ENCODE data around the gene CORO2A. TPM values are rescaled to one million over a fixed set of nuclear protein-coding genes. Genes with fewer than 3 reads are reported as not detected.

The CORO2A gene
- total RNA-seq, 4 donors from 2014 or later = 0.77 to 4.8 (median 0.86) TPM

DNA sequence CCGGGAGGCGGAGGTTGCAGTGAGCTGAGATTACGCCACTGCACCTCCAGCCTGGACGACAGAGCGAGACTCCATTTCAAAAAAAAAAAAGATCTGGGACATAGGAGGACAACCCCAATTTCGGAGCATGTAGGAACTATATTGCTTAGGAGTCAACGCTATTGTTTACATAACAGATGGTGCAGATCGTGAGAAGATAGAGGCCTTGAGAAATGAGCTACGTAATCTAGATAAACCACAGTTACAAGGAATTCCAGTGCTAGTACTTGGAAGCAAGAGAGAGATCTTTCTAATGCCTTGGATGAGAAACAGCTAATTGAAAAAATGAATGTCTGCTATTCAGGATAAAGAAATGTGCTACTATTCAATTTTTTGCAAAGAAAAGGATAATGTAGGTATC lies 42.7 kb upstream of the CORO2A start:
- Histone ChIP-seq H3K36me3 (peaks cover 0 to 34% of the 10 kb centered on the region in 2 donors), H3K4me3 (no peak overlapping the region), H3K27me3 (no peaks in the 10 kb centered on the region), H3K9me3 (no peaks in the 10 kb centered on the region), H3K4me1 (no peaks in the 10 kb centered on the region), H3K27ac (no peak overlapping the region)
- no peak for ATAC-seq
- WGBS, 2 donors (ENCODE audit: low coverage in 1 of 2) = 57 to 87% methylated on average over 4 to 9 of the region's 9 CpGs
- TF ChIP-seq EP300 (IDR thresholded peaks at IDR 0.05) (no peak), POLR2A (IDR thresholded peaks at IDR 0.05) (no peak), POLR2AphosphoS5 (IDR thresholded peaks at IDR 0.05) (no peak)
- TF ChIP-seq, protein P1, sequence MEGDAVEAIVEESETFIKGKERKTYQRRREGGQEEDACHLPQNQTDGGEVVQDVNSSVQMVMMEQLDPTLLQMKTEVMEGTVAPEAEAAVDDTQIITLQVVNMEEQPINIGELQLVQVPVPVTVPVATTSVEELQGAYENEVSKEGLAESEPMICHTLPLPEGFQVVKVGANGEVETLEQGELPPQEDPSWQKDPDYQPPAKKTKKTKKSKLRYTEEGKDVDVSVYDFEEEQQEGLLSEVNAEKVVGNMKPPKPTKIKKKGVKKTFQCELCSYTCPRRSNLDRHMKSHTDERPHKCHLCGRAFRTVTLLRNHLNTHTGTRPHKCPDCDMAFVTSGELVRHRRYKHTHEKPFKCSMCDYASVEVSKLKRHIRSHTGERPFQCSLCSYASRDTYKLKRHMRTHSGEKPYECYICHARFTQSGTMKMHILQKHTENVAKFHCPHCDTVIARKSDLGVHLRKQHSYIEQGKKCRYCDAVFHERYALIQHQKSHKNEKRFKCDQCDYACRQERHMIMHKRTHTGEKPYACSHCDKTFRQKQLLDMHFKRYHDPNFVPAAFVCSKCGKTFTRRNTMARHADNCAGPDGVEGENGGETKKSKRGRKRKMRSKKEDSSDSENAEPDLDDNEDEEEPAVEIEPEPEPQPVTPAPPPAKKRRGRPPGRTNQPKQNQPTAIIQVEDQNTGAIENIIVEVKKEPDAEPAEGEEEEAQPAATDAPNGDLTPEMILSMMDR (IDR thresholded peaks at IDR 0.05) = no peak

DNA sequence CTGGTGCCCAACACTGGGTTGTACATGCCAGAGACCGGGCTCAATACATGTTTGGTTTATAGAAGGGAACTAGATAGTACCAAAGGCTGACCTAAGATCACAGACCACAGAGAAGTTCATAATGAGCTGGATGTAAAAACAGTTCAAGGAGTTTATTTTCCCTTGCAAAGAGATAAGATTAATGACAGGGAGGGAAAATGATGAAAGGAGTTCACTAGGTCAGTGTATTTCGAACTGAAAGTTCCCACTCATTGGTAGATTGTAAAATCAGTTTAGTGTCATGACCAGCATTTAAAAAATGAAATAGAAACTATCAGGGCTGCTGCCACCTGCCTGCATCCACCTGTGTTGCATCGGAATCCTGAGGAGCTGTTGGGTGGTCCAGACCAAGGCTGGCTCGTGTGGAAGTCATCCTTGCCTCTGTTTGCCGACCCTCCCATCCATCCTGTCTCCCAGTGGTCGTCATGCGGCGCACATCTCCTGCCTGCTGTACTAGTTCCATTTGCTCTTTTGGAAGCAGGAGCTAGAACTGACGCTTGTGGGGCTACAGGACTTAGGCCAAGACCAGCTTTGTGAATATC lies 41.9 kb upstream of the CORO2A start:
- 40 to 58% methylated on average over 3 of the region's 9 CpGs for WGBS, 2 donors (ENCODE audit: low coverage in 1 of 2)
- Histone ChIP-seq H3K27ac (no peak overlapping the region), H3K9me3 (no peaks in the 10 kb centered on the region), H3K36me3 (peaks cover 0 to 42% of the 10 kb centered on the region in 2 donors), H3K4me3 (no peak overlapping the region), H3K4me1 (no peaks in the 10 kb centered on the region), H3K27me3 (no peaks in the 10 kb centered on the region)
- TF ChIP-seq EP300 (IDR thresholded peaks at IDR 0.05) = no peak
- TF ChIP-seq POLR2AphosphoS5 (IDR thresholded peaks at IDR 0.05) = no peak
- TF ChIP-seq, protein P1 (IDR thresholded peaks at IDR 0.05) = no peak
- no peak for TF ChIP-seq POLR2A (IDR thresholded peaks at IDR 0.05)
- no peak for ATAC-seq

DNA sequence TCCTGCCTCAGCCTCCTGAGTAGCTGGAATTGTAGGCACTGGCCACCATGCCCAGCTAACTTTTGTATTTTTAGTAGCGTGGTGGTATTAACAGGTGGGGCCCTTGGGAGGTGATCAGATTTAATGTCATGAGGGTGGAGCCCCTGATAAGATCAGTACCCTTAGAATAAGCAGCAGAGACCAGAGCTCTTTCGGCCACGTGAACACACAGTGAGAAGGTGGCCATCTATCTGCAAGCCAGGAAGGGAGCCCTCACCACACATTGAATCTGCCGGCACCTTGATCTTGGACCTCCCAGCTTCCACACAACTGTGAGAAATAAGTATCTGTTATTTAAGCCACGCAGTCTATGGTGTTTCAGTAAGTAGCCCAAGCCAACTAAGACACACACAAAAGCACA lies 40.5 kb upstream of the CORO2A start:
- no peak overlapping the region for H3K27ac ChIP-seq
- TF ChIP-seq EP300 (IDR thresholded peaks at IDR 0.05) (no peak), POLR2A (IDR thresholded peaks at IDR 0.05) (no peak), POLR2AphosphoS5 (IDR thresholded peaks at IDR 0.05) (no peak)
- TF ChIP-seq, protein P1 (IDR thresholded peaks at IDR 0.05) = no peak
- H3K4me1 ChIP-seq = no peaks in the 10 kb centered on the region
- no peaks in the 10 kb centered on the region for H3K9me3 ChIP-seq
- H3K36me3 ChIP-seq = peaks cover 0 to 56% of the 10 kb centered on the region in 2 donors
- 100% methylated on average over 2 to 3 of the region's 5 CpGs for WGBS, 2 donors (ENCODE audit: low coverage in 1 of 2)
- H3K4me3 ChIP-seq = no peak overlapping the region
- no peak for ATAC-seq
- no peaks in the 10 kb centered on the region for H3K27me3 ChIP-seq

DNA sequence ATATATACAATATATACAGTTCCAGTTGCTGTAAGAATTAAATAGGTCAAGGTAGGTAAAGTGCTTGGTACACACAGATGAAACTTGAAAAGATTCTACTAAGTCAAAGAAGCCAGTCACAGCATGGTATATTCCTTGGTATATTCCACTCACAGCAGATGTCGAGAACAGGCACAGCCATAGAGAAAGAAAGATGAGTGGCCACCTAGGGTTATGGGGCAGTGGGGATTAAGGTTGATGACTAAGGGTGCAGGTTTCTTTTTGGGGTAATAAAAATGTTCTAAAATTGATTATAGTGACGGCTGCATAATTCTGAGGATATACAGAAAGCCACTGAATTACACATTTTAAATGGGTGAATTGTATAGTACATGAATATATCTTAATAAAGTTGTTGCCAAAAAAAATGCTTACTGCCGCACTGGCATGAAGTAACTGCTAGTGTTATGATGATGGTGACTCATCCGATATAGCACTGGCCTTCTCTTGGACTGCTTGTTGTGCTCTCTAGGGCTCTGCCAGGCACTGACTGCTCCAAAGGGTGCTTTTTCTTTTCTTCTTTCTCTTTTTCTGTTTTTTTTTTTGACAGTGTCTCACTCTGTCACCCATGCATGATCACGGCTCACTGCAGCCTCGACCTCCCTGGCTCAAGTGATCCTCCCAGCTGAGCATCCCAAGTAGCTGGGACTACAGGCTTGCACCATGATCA lies 39.5 kb upstream of the CORO2A start:
- WGBS, 2 donors (ENCODE audit: low coverage in 1 of 2) = 66 to 72% methylated on average over 4 to 6 of the region's 6 CpGs
- Histone ChIP-seq H3K4me3 (no peak overlapping the region), H3K27ac (no peak overlapping the region), H3K27me3 (no peaks in the 10 kb centered on the region), H3K36me3 (peaks cover 0 to 66% of the 10 kb centered on the region in 2 donors), H3K9me3 (no peaks in the 10 kb centered on the region), H3K4me1 (no peaks in the 10 kb centered on the region)
- no peak for TF ChIP-seq POLR2AphosphoS5 (IDR thresholded peaks at IDR 0.05)
- TF ChIP-seq EP300 (IDR thresholded peaks at IDR 0.05) = no peak
- ATAC-seq = no peak

DNA sequence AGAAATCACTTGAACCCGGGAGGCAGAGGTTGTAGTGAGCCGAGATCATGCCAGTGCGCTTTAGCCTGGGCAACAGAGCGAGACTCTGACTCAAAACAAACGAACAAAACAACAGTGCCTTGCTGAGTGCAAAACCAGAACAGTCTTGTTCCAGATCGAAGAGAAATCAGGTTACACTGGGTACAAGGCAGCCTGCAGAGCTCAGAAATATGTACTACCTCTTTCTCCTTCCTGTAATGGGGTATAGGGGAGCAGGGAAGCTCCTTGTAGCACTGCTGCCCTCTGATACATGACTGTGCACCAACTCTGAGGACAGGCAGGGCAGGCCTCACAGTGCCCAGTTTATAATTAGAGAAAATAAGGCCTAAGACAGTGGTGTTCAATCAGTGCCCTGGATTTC lies 38.4 kb upstream of the CORO2A start:
- 90 to 100% methylated on average over 1 to 2 of the region's 6 CpGs for WGBS, 2 donors (ENCODE audit: low coverage in 1 of 2)
- Histone ChIP-seq H3K4me1 (no peaks in the 10 kb centered on the region), H3K9me3 (no peaks in the 10 kb centered on the region), H3K27ac (no peak overlapping the region), H3K4me3 (no peak overlapping the region), H3K27me3 (no peaks in the 10 kb centered on the region), H3K36me3 (peaks cover 0 to 76% of the 10 kb centered on the region in 2 donors)
- no peak for TF ChIP-seq POLR2A (IDR thresholded peaks at IDR 0.05)
- no peak for TF ChIP-seq POLR2AphosphoS5 (IDR thresholded peaks at IDR 0.05)
- no peak for ATAC-seq

DNA sequence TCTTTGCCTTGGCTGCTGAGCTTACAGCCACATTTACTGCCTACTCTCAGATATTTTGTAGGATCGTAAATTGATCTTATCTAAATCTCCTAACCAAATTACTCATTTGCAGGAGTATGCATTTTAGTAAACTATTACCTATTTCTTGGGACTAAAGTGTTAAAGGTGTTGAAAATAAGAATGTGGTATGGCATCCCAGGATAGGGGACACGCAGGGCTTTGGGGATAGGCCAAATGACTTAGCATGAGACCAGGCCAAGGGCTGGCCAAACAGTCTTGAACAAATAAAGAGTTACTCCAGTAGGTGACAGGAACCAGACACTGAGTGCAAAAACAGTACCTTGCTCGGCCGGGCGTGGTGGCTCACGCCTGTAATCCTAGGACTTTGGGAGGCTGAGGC lies 37.9 kb upstream of the CORO2A start:
- Histone ChIP-seq H3K36me3 (peaks cover 0 to 76% of the 10 kb centered on the region in 2 donors), H3K27me3 (no peaks in the 10 kb centered on the region), H3K4me1 (no peaks in the 10 kb centered on the region), H3K4me3 (no peak overlapping the region), H3K27ac (no peak overlapping the region), H3K9me3 (no peaks in the 10 kb centered on the region)
- 96 to 100% methylated on average over 2 of the region's 6 CpGs for WGBS, 2 donors (ENCODE audit: low coverage in 1 of 2)
- ATAC-seq = no peak
- no peak for TF ChIP-seq POLR2A (IDR thresholded peaks at IDR 0.05)
- TF ChIP-seq POLR2AphosphoS5 (IDR thresholded peaks at IDR 0.05) = no peak
- TF ChIP-seq, protein P1 (IDR thresholded peaks at IDR 0.05) = no peak
- TF ChIP-seq EP300 (IDR thresholded peaks at IDR 0.05) = no peak
